OCI-LY1 (cell line): ENCODE results near the gene TRIM9.

ENCODE experiments used
- H2AFZ ChIP-seq: fragments of 200-600 bp; sonication (generic), shearing (Covaris generic); 2 replicates; pipeline ENCODE4 v1.6.0; 2014; ENCODE audit warnings: antibody characterized with exemption, mild to moderate bottlenecking, low read length
- H3F3A ChIP-seq: fragments of 200-600 bp; sonication (generic), shearing (Covaris generic); 2 replicates; pipeline ENCODE4 v1.6.0; 2014; ENCODE audit warnings: mild to moderate bottlenecking, antibody characterized with exemption, low read length, moderate library complexity; ENCODE audit not compliant: insufficient read depth
- H3K27ac ChIP-seq: fragments of 200-600 bp; sonication (generic); 2 replicates; pipeline ENCODE4 v1.5.1; 2014; ENCODE audit warnings: low read length, mixed run types, mild to moderate bottlenecking, low read depth; ENCODE audit not compliant: poor library complexity, severe bottlenecking
- H3K27me3 ChIP-seq: fragments of 200-600 bp; sonication (generic); 2 replicates; pipeline ENCODE4 v1.6.0; 2014; ENCODE audit warnings: antibody characterized with exemption, mild to moderate bottlenecking, low read length, moderate library complexity; ENCODE audit not compliant: insufficient read depth
- H3K36me3 ChIP-seq: fragments of 200-600 bp; sonication (generic); 2 replicates; pipeline ENCODE4 v1.6.1; 2014; ENCODE audit warnings: mild to moderate bottlenecking, antibody characterized with exemption, low read length, moderate library complexity, mixed read lengths; ENCODE audit not compliant: insufficient read depth
- H3K4me1 ChIP-seq: fragments of 200-600 bp; sonication (generic); 2 replicates; pipeline ENCODE4 v1.5.1; 2014; ENCODE audit warnings: mild to moderate bottlenecking, low read length, moderate library complexity; ENCODE audit not compliant: insufficient read depth, severe bottlenecking
- H3K4me2 ChIP-seq: fragments of 200-600 bp; sonication (generic), shearing (Covaris generic); 2 replicates; pipeline ENCODE4 v1.6.1; 2014; ENCODE audit warnings: low read length
- H3K4me3 ChIP-seq: fragments of 200-600 bp; sonication (generic); 2 replicates; pipeline ENCODE4 v1.5.1; 2014; ENCODE audit warnings: low read length, low read depth, mild to moderate bottlenecking, mixed read lengths; ENCODE audit not compliant: poor library complexity, severe bottlenecking
- H3K79me2 ChIP-seq: fragments of 200-600 bp; shearing (Covaris generic); 2 replicates; pipeline ENCODE4 v1.6.1; 2016; ENCODE audit warnings: mixed run types, low read length, mixed read lengths; ENCODE audit not compliant: insufficient read depth
- H3K9ac ChIP-seq: fragments of 200-600 bp; sonication (generic), shearing (Covaris generic); 2 replicates; pipeline ENCODE4 v1.6.1; 2014; ENCODE audit warnings: mild to moderate bottlenecking, low read length, mixed read lengths
- H3K9me2 ChIP-seq: fragments of 200-600 bp; sonication (generic), shearing (Covaris generic); 2 replicates; pipeline ENCODE4 v1.6.1; 2014; ENCODE audit warnings: low read depth, mild to moderate bottlenecking, low read length, mixed read lengths
- H3K9me3 ChIP-seq: fragments of 200-600 bp; shearing (Covaris generic); 2 replicates; pipeline ENCODE4 v1.6.1; 2014; ENCODE audit warnings: low read length, mixed read lengths
- H4K20me1 ChIP-seq: fragments of 200-600 bp; sonication (generic), shearing (Covaris generic); 2 replicates; pipeline ENCODE4 v1.6.0; 2016; ENCODE audit warnings: mild to moderate bottlenecking, low read length; ENCODE audit not compliant: insufficient read depth
- EZH2 ChIP-seq: fragments of 200-600 bp; sonication (generic), shearing (Covaris generic); IDR thresholded peaks from 2 replicates; pipeline ENCODE4 v1.8.0; 2017; ENCODE audit warnings: borderline replicate concordance, mixed run types, mild to moderate bottlenecking, antibody characterized with exemption, low read length, moderate library complexity, mixed read lengths
- TF ChIP-seq, protein P1 (sequence below): fragments of 200-600 bp; sonication (generic), shearing (Covaris generic); IDR thresholded peaks from 2 replicates; pipeline ENCODE4 v1.5.1; 2017; ENCODE audit warnings: mild to moderate bottlenecking, antibody characterized with exemption, low read length, moderate library complexity, mixed read lengths

Gene TRIM9

GRCh38 chr14:51086044-51086443, 8.9 kb downstream of the TRIM9 start:
- Histone ChIP-seq H3K27ac (peak overlapping the region; percentile 30), H2AFZ (no peak overlapping the region), H3K9ac (no peak overlapping the region), H3F3A (no peaks in the 10 kb centered on the region), H3K9me3 (no peaks in the 10 kb centered on the region), H3K9me2 (no peaks in the 10 kb centered on the region), H3K79me2 (no peaks in the 10 kb centered on the region), H3K4me1 (peaks cover 19% of the 10 kb centered on the region), H3K4me3 (no peak overlapping the region), H4K20me1 (no peaks in the 10 kb centered on the region), H3K36me3 (no peaks in the 10 kb centered on the region), H3K27me3 (no peaks in the 10 kb centered on the region), H3K4me2 (no peak overlapping the region)
- TF ChIP-seq EZH2 = no peak
- TF ChIP-seq, protein P1, sequence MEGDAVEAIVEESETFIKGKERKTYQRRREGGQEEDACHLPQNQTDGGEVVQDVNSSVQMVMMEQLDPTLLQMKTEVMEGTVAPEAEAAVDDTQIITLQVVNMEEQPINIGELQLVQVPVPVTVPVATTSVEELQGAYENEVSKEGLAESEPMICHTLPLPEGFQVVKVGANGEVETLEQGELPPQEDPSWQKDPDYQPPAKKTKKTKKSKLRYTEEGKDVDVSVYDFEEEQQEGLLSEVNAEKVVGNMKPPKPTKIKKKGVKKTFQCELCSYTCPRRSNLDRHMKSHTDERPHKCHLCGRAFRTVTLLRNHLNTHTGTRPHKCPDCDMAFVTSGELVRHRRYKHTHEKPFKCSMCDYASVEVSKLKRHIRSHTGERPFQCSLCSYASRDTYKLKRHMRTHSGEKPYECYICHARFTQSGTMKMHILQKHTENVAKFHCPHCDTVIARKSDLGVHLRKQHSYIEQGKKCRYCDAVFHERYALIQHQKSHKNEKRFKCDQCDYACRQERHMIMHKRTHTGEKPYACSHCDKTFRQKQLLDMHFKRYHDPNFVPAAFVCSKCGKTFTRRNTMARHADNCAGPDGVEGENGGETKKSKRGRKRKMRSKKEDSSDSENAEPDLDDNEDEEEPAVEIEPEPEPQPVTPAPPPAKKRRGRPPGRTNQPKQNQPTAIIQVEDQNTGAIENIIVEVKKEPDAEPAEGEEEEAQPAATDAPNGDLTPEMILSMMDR = no peak

- Histone ChIP-seq H3K4me3 (no peak overlapping the region), H3K9ac (no peak overlapping the region), H3K79me2 (no peaks in the 10 kb centered on the region), H4K20me1 (no peaks in the 10 kb centered on the region), H3K27ac (no peak overlapping the region), H2AFZ (no peak overlapping the region), H3K4me2 (no peak overlapping the region), H3K27me3 (no peaks in the 10 kb centered on the region), H3F3A (no peaks in the 10 kb centered on the region), H3K9me2 (no peaks in the 10 kb centered on the region), H3K9me3 (no peaks in the 10 kb centered on the region), H3K4me1 (peaks cover 19% of the 10 kb centered on the region), H3K36me3 (no peaks in the 10 kb centered on the region)
- TF ChIP-seq EZH2 = no peak
- TF ChIP-seq, protein P1 = no peak
These were observed 9.9 kb downstream of the TRIM9 start for GRCh38 chr14:51084962-51085361.

DNA sequence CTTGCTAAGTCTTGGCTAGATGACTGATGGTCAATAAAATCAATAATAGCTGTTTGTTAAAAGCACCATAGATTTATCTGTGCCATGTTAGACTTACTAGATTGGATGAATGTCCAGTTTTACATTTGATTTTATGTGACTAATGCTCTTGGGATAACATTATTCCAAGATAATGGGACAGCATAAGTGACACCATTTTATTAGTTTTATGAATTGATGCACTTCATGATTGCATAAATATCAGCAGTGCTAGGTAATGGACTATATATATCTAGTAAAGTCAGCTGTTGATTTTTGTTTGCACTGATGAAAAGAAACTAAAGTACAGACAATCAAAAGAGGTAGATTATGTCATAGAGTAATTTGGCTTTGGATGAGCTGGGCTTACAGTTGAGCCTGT, 10.4 kb downstream of the TRIM9 start:
- H2AFZ ChIP-seq = no peak overlapping the region
- H3K27me3 ChIP-seq = no peaks in the 10 kb centered on the region
- H3K9me2 ChIP-seq = no peaks in the 10 kb centered on the region
- H3K9ac ChIP-seq = no peak overlapping the region
- no peak overlapping the region for H3K27ac ChIP-seq
- H3F3A ChIP-seq = no peaks in the 10 kb centered on the region
- H4K20me1 ChIP-seq = no peaks in the 10 kb centered on the region
- no peak overlapping the region for H3K4me2 ChIP-seq
- peaks cover 19% of the 10 kb centered on the region for H3K4me1 ChIP-seq
- TF ChIP-seq, protein P1 = no peak
- no peak for TF ChIP-seq EZH2
- no peaks in the 10 kb centered on the region for H3K9me3 ChIP-seq
- no peaks in the 10 kb centered on the region for H3K79me2 ChIP-seq
- H3K4me3 ChIP-seq = no peak overlapping the region
- H3K36me3 ChIP-seq = no peaks in the 10 kb centered on the region
